Measurements from ENCODE around the gene PPP1R14C. TPM values are rescaled to one million over a fixed set of nuclear protein-coding genes. Genes with fewer than 3 reads are reported as not detected.
A peak's percentile ranks its signal among the peaks of the same experiment; 100 is the strongest.

PPP1R14C gene
- total and polyA plus RNA-seq, 2 donors (not counting 1 experiment from before 2014, with no cell fraction given) = 0.17 TPM; not detected in 1

DNA sequence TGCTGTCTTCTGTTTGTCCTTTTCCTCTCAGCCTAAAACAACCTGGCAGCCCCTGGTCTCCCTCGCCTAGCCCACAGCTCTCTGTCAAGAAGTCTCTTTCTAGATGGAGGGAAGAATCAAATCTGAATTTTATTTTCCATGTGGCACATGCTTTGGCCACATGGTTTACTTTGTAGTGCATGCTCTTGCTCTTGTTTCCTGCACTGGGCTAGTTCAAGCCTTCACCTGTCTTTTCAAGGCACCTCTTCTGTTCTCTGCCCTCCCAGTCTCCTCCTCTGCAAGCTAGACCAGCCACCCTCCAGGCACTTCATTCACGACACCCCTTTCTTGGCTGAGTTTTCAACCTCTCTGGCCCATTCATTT lies 7.6 kb downstream of the PPP1R14C start:
- Histone ChIP-seq H3K36me3 (ENCODE audit: control insufficient read depth, insufficient read depth, low read length) (no peaks in the 10 kb centered on the region), H3K4me3 (replicated peaks in 1 of 4; ENCODE audit: control extremely low read depth in 1 of 4, insufficient read depth in 1 of 4, low read depth in 3 of 4, low read length in 4 of 4) (no peak overlapping the region), H3K9ac (ENCODE audit: insufficient read depth, low read length) (no peak overlapping the region), H3K4me2 (ENCODE audit: extremely low read depth, insufficient read depth, low read length) (no peak overlapping the region), H4K20me1 (ENCODE audit: control insufficient read depth, extremely low read depth, insufficient read depth, low read length) (no peaks in the 10 kb centered on the region), H3K9me3 (ENCODE audit: control insufficient read depth, insufficient read depth, low read depth, low read length) (no peaks in the 10 kb centered on the region), H3K4me1 (ENCODE audit: control insufficient read depth, extremely low read depth, insufficient read depth, low read length) (no peaks in the 10 kb centered on the region), H2AFZ (ENCODE audit: low read length) (no peak overlapping the region), H3K27ac (ENCODE audit: insufficient read depth, low read length) (no peak overlapping the region), H3K79me2 (ENCODE audit: control insufficient read depth, insufficient read depth, low read length) (no peaks in the 10 kb centered on the region), H3K27me3 (ENCODE audit: control insufficient read depth, insufficient read depth, low read length) (peaks cover 9% of the 10 kb centered on the region)
- no peak for DNase-seq (ENCODE audit: low read depth in 2 of 2)
- TF ChIP-seq, protein P1, sequence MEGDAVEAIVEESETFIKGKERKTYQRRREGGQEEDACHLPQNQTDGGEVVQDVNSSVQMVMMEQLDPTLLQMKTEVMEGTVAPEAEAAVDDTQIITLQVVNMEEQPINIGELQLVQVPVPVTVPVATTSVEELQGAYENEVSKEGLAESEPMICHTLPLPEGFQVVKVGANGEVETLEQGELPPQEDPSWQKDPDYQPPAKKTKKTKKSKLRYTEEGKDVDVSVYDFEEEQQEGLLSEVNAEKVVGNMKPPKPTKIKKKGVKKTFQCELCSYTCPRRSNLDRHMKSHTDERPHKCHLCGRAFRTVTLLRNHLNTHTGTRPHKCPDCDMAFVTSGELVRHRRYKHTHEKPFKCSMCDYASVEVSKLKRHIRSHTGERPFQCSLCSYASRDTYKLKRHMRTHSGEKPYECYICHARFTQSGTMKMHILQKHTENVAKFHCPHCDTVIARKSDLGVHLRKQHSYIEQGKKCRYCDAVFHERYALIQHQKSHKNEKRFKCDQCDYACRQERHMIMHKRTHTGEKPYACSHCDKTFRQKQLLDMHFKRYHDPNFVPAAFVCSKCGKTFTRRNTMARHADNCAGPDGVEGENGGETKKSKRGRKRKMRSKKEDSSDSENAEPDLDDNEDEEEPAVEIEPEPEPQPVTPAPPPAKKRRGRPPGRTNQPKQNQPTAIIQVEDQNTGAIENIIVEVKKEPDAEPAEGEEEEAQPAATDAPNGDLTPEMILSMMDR (conservative IDR thresholded peaks at IDR 0.05 in 1 of 2, IDR thresholded peaks at IDR 0.05 in 1 of 2; ENCODE audit: low read depth in 1 of 2, low read length in 2 of 2) = no peak
- no peak for TF ChIP-seq EZH2 (IDR thresholded peaks at IDR 0.05; ENCODE audit: low read length, missing control alignments)

DNA sequence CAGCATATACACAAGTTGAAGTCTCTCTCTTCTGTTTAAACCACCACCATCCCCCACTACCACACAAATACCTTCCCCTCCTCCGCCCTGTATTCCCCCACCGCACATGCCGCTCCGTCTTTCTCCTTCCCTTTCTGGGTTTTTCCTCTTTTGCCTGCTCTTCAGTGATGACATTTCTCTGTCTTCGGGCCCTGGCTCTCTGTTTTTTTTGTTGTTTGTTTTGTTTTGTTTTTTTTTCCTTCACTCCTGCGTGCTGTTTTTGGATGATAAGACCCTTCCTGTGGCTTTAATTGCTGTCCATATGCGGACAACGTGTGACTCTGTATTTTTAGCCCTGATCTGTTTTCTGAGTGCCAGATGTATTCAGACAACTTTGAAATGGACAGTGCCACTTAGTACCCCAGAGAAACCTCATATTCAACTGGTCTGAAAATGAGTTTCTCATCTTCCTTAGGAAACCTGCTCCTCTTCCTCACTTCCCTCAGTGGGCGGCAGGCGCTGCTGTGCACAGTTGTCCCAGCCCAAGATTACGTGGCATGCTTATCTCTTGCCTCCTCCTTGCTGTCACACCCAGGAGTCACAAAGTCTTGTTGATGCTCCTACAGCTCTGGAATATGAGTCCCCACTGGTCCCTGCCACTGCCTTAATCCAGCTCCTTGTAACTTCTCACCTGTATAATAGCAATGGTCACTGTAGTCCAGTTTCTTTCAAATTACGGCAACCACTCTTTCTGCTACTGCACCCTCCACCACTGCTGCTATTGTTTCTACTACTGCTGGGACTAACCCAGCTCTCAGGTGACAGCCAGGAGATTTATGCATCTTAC lies 8.2 kb downstream of the PPP1R14C start:
- H3K79me2 ChIP-seq (ENCODE audit: control insufficient read depth, insufficient read depth, low read length) = no peaks in the 10 kb centered on the region
- no peak overlapping the region for H3K9ac ChIP-seq (ENCODE audit: insufficient read depth, low read length)
- no peak overlapping the region for H3K27ac ChIP-seq (ENCODE audit: insufficient read depth, low read length)
- no peak overlapping the region for H3K4me3 ChIP-seq (replicated peaks in 1 of 4; ENCODE audit: control extremely low read depth in 1 of 4, insufficient read depth in 1 of 4, low read depth in 3 of 4, low read length in 4 of 4)
- H4K20me1 ChIP-seq (ENCODE audit: control insufficient read depth, extremely low read depth, insufficient read depth, low read length) = no peaks in the 10 kb centered on the region
- no peak for DNase-seq (ENCODE audit: low read depth in 2 of 2)
- TF ChIP-seq EZH2 (IDR thresholded peaks at IDR 0.05; ENCODE audit: low read length, missing control alignments) = no peak
- TF ChIP-seq, protein P1 (conservative IDR thresholded peaks at IDR 0.05 in 1 of 2, IDR thresholded peaks at IDR 0.05 in 1 of 2; ENCODE audit: low read depth in 1 of 2, low read length in 2 of 2) = no peak
- peaks cover 9% of the 10 kb centered on the region for H3K27me3 ChIP-seq (ENCODE audit: control insufficient read depth, insufficient read depth, low read length)
- H2AFZ ChIP-seq (ENCODE audit: low read length) = no peak overlapping the region
- H3K4me1 ChIP-seq (ENCODE audit: control insufficient read depth, extremely low read depth, insufficient read depth, low read length) = no peaks in the 10 kb centered on the region
- H3K36me3 ChIP-seq (ENCODE audit: control insufficient read depth, insufficient read depth, low read length) = no peaks in the 10 kb centered on the region
- H3K4me2 ChIP-seq (ENCODE audit: extremely low read depth, insufficient read depth, low read length) = no peak overlapping the region
- H3K9me3 ChIP-seq (ENCODE audit: control insufficient read depth, insufficient read depth, low read depth, low read length) = no peaks in the 10 kb centered on the region

DNA sequence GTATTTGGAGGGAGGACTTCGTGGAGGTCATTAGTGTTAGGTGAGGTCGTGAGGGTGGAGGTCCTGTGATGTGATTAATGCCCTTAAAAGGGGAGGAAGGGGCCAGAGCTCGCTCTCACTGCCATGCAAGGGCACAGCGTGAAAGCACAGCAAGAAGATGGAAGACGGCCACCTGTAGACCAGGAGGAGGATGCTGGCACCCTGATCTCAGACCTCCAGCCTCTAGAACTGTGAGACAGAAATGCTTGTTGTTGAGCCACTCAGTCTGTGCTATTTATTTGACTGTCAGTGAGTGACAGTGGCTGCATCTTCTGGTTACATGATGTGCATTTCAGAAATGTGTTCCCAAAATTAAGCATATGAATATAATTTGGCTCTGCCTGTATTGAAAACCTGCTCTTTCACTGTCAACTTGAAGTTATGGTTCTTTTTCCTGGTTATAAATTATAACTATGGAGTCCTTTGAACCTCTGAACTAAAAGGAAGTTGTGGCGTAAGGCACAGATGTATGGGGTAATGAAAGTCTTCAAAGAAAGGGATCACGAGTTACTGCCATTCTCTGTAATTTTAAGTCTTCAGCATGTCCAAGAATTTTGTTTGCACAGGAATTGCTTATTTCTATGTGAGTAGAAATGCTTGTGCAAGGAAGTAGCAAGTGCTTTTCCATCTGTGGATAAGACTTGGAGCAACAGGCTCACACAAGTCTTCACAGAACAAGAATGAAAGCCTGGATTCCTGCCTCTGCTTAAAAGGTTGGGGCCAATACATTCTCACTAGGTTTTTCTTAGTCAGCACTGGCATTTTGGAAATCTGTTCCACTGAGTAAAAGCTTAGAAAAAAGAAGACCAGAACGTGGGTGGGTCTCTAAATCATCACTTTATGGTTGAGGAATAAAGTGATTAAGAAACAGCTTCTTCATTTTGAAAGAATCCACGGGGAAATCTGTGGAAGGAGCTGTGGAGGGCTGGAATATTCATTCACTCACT lies 10.3 kb downstream of the PPP1R14C start:
- peak in 1 of 2 donors; percentile 66 for DNase-seq (ENCODE audit: low read depth in 2 of 2)
- H3K27me3 ChIP-seq (ENCODE audit: control insufficient read depth, insufficient read depth, low read length) = peaks cover 9% of the 10 kb centered on the region
- H3K9ac ChIP-seq (ENCODE audit: insufficient read depth, low read length) = no peak overlapping the region
- H3K4me2 ChIP-seq (ENCODE audit: extremely low read depth, insufficient read depth, low read length) = no peak overlapping the region
- no peak for TF ChIP-seq EZH2 (IDR thresholded peaks at IDR 0.05; ENCODE audit: low read length, missing control alignments)
- TF ChIP-seq, protein P1 (conservative IDR thresholded peaks at IDR 0.05 in 1 of 2, IDR thresholded peaks at IDR 0.05 in 1 of 2; ENCODE audit: low read depth in 1 of 2, low read length in 2 of 2) = no peak
- H3K36me3 ChIP-seq (ENCODE audit: control insufficient read depth, insufficient read depth, low read length) = no peaks in the 10 kb centered on the region
- no peaks in the 10 kb centered on the region for H3K79me2 ChIP-seq (ENCODE audit: control insufficient read depth, insufficient read depth, low read length)
- no peak overlapping the region for H3K27ac ChIP-seq (ENCODE audit: insufficient read depth, low read length)
- no peaks in the 10 kb centered on the region for H3K4me1 ChIP-seq (ENCODE audit: control insufficient read depth, extremely low read depth, insufficient read depth, low read length)
- H3K4me3 ChIP-seq (replicated peaks in 1 of 4; ENCODE audit: control extremely low read depth in 1 of 4, insufficient read depth in 1 of 4, low read depth in 3 of 4, low read length in 4 of 4) = no peak overlapping the region
- H3K9me3 ChIP-seq (ENCODE audit: control insufficient read depth, insufficient read depth, low read depth, low read length) = no peaks in the 10 kb centered on the region
- H4K20me1 ChIP-seq (ENCODE audit: control insufficient read depth, extremely low read depth, insufficient read depth, low read length) = no peaks in the 10 kb centered on the region
- H2AFZ ChIP-seq (ENCODE audit: low read length) = no peak overlapping the region

Measured in fibroblast of lung (primary cell).